ENCODE results near the gene VAV2.

Gene VAV2

GRCh38 chr9:133919253-133920115 is 72.6 kb downstream of the VAV2 start:
- no peak; the same call in 2 of the 3 replicates for ATAC-seq
- TF ChIP-seq SNAI2 (CRISPR knock-in tag; IDR thresholded peaks at IDR 0.05) (no peak), RARB (CRISPR knock-in tag; IDR thresholded peaks at IDR 0.05) (no peak), ZNF8 (CRISPR knock-in tag; IDR thresholded peaks at IDR 0.05) (no peak), CSDC2 (CRISPR knock-in tag; IDR thresholded peaks at IDR 0.05) (no peak), ZFP30 (CRISPR knock-in tag; IDR thresholded peaks at IDR 0.05) (no peak), CSRNP3 (CRISPR knock-in tag; IDR thresholded peaks at IDR 0.05) (no peak), TOX (CRISPR knock-in tag; IDR thresholded peaks at IDR 0.05; ENCODE audit: borderline replicate concordance) (no peak), OSR1 (CRISPR knock-in tag; IDR thresholded peaks at IDR 0.05) (no peak), GLIS3 (CRISPR knock-in tag; IDR thresholded peaks at IDR 0.05) (no peak), ZC3H10 (CRISPR knock-in tag; IDR thresholded peaks at IDR 0.05) (no peak), ZNF565 (CRISPR knock-in tag; conservative IDR thresholded peaks at IDR 0.05; ENCODE audit: low read depth) (no peak)
- TF ChIP-seq, protein P1, sequence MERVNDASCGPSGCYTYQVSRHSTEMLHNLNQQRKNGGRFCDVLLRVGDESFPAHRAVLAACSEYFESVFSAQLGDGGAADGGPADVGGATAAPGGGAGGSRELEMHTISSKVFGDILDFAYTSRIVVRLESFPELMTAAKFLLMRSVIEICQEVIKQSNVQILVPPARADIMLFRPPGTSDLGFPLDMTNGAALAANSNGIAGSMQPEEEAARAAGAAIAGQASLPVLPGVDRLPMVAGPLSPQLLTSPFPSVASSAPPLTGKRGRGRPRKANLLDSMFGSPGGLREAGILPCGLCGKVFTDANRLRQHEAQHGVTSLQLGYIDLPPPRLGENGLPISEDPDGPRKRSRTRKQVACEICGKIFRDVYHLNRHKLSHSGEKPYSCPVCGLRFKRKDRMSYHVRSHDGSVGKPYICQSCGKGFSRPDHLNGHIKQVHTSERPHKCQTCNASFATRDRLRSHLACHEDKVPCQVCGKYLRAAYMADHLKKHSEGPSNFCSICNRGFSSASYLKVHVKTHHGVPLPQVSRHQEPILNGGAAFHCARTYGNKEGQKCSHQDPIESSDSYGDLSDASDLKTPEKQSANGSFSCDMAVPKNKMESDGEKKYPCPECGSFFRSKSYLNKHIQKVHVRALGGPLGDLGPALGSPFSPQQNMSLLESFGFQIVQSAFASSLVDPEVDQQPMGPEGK (CRISPR knock-in tag; IDR thresholded peaks at IDR 0.05; ENCODE audit: borderline replicate concordance), result no peak
- TF ChIP-seq, protein P2, sequence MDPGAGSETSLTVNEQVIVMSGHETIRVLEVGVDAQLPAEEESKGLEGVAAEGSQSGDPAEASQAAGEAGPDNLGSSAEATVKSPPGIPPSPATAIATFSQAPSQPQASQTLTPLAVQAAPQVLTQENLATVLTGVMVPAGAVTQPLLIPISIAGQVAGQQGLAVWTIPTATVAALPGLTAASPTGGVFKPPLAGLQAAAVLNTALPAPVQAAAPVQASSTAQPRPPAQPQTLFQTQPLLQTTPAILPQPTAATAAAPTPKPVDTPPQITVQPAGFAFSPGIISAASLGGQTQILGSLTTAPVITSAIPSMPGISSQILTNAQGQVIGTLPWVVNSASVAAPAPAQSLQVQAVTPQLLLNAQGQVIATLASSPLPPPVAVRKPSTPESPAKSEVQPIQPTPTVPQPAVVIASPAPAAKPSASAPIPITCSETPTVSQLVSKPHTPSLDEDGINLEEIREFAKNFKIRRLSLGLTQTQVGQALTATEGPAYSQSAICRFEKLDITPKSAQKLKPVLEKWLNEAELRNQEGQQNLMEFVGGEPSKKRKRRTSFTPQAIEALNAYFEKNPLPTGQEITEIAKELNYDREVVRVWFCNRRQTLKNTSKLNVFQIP (CRISPR knock-in tag; IDR thresholded peaks at IDR 0.05; ENCODE audit: borderline replicate concordance, low read depth), result no peak
- TF ChIP-seq, protein P3, sequence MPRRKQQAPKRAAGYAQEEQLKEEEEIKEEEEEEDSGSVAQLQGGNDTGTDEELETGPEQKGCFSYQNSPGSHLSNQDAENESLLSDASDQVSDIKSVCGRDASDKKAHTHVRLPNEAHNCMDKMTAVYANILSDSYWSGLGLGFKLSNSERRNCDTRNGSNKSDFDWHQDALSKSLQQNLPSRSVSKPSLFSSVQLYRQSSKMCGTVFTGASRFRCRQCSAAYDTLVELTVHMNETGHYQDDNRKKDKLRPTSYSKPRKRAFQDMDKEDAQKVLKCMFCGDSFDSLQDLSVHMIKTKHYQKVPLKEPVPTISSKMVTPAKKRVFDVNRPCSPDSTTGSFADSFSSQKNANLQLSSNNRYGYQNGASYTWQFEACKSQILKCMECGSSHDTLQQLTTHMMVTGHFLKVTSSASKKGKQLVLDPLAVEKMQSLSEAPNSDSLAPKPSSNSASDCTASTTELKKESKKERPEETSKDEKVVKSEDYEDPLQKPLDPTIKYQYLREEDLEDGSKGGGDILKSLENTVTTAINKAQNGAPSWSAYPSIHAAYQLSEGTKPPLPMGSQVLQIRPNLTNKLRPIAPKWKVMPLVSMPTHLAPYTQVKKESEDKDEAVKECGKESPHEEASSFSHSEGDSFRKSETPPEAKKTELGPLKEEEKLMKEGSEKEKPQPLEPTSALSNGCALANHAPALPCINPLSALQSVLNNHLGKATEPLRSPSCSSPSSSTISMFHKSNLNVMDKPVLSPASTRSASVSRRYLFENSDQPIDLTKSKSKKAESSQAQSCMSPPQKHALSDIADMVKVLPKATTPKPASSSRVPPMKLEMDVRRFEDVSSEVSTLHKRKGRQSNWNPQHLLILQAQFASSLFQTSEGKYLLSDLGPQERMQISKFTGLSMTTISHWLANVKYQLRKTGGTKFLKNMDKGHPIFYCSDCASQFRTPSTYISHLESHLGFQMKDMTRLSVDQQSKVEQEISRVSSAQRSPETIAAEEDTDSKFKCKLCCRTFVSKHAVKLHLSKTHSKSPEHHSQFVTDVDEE (CRISPR knock-in tag; IDR thresholded peaks at IDR 0.05), result no peak

DNA sequence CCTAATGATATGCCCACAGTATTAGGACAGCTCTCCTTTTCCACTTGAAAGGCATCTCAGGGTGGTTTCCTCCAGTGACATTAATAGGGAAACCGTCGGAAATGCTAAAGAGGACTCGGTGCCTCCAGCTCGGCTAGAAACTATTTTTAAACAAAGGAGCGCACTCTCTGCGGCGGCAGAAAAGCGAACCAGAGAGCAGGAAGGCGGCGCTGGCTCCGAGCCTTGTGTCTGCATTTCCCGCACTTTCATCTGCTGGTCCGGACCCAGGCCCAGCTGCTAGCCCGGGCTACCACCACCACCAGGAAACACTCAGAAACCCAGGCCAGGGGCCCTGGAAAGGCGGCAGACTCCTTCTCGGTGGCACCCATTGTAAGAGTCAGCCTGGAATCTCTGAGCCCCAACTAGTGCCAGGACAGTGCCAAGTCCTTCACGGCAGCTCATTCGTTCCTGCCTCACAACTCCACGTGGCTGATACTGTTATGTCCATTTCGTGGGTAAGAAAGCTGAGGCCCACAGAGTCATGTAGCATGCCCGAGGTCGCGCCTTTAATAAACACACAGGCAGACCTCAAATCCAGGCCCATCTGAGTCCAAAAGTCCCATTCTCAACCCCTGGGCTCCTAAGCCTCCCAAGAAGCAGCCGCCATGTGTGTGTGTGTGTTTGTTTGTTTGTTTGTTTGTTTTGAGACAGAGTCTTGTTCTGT is 73.9 kb downstream of the VAV2 start:
- no peak for ATAC-seq
- TF ChIP-seq, protein P2 (CRISPR knock-in tag; IDR thresholded peaks at IDR 0.05; ENCODE audit: borderline replicate concordance, low read depth), result no peak
- no peak for TF ChIP-seq ZNF70 (CRISPR knock-in tag; IDR thresholded peaks at IDR 0.05)
- TF ChIP-seq RARB (CRISPR knock-in tag; IDR thresholded peaks at IDR 0.05), result no peak
- no peak for TF ChIP-seq ESRRG (CRISPR knock-in tag; IDR thresholded peaks at IDR 0.05)
- TF ChIP-seq CREB5 (CRISPR knock-in tag; IDR thresholded peaks at IDR 0.05; ENCODE audit: low read depth), result no peak
- no peak for TF ChIP-seq ZFP3 (CRISPR knock-in tag; IDR thresholded peaks at IDR 0.05)
- no peak for TF ChIP-seq ARNTL (CRISPR knock-in tag; IDR thresholded peaks at IDR 0.05; ENCODE audit: borderline replicate concordance, low read depth)
- no peak for TF ChIP-seq BACH2 (CRISPR knock-in tag; IDR thresholded peaks at IDR 0.05; ENCODE audit: borderline replicate concordance)
- no peak for TF ChIP-seq CSRNP3 (CRISPR knock-in tag; IDR thresholded peaks at IDR 0.05)
- TF ChIP-seq, protein P1 (CRISPR knock-in tag; IDR thresholded peaks at IDR 0.05; ENCODE audit: borderline replicate concordance), result no peak
- TF ChIP-seq ZNF8 (CRISPR knock-in tag; IDR thresholded peaks at IDR 0.05), result no peak
- no peak for TF ChIP-seq SNAI2 (CRISPR knock-in tag; IDR thresholded peaks at IDR 0.05)
- TF ChIP-seq ZNF565 (CRISPR knock-in tag; conservative IDR thresholded peaks at IDR 0.05; ENCODE audit: low read depth), result no peak
- no peak for TF ChIP-seq ZFP30 (CRISPR knock-in tag; IDR thresholded peaks at IDR 0.05)
